Loucy (cell line): ENCODE measurements around the gene SGPL1.

Source experiments
- H2AFZ ChIP-seq: fragments of 200-600 bp; sonication (generic); 2 replicates; pipeline ENCODE4 v1.6.0; 2016; ENCODE audit warnings: antibody characterized with exemption, mild to moderate bottlenecking, low read length, moderate library complexity
- H3F3A ChIP-seq: fragments of 200-600 bp; 2 replicates; pipeline ENCODE4 v1.6.0; 2016; ENCODE audit warnings: antibody characterized with exemption, low read depth, mild to moderate bottlenecking
- H3K27me3 ChIP-seq: fragments of 200-600 bp; sonication (generic); 2 replicates; pipeline ENCODE4 v1.6.1; 2014; ENCODE audit warnings: low read length, mild to moderate bottlenecking; ENCODE audit not compliant: insufficient read depth, poor library complexity, severe bottlenecking
- H3K36me3 ChIP-seq: fragments of 200-600 bp; sonication (generic); 2 replicates; pipeline ENCODE4 v1.6.1; 2016; ENCODE audit warnings: low read length; ENCODE audit not compliant: insufficient read depth
- H3K4me1 ChIP-seq: fragments of 200-600 bp; sonication (generic); 2 replicates; pipeline ENCODE4 v1.5.1; 2014; ENCODE audit warnings: low read length, mild to moderate bottlenecking; ENCODE audit not compliant: insufficient read depth, poor library complexity, severe bottlenecking
- H3K4me2 ChIP-seq: fragments of 200-600 bp; sonication (generic); 2 replicates; pipeline ENCODE4 v1.6.0; 2014; ENCODE audit warnings: antibody characterized with exemption, low read length, low read depth, mild to moderate bottlenecking; ENCODE audit not compliant: poor library complexity, severe bottlenecking
- H3K4me3 ChIP-seq: fragments of 200-600 bp; sonication (generic); 2 replicates; pipeline ENCODE4 v1.5.1; 2014; ENCODE audit warnings: low read length, mild to moderate bottlenecking, mixed read lengths; ENCODE audit not compliant: poor library complexity, severe bottlenecking
- H3K79me2 ChIP-seq: fragments of 200-600 bp; sonication (generic); 2 replicates; pipeline ENCODE4 v1.6.1; 2014; ENCODE audit warnings: low read length; ENCODE audit not compliant: insufficient read depth
- H3K9ac ChIP-seq: fragments of 200-600 bp; sonication (generic); 2 replicates; pipeline ENCODE4 v1.6.0; 2014; ENCODE audit warnings: mild to moderate bottlenecking, low read depth, low read length, moderate library complexity; ENCODE audit not compliant: poor library complexity, severe bottlenecking
- H3K9me2 ChIP-seq: fragments of 200-600 bp; sonication (generic); replicated peaks from 2 replicates; pipeline ENCODE4 v1.6.1; 2016; ENCODE audit warnings: low read depth, low read length, mixed read lengths
- H3K9me3 ChIP-seq: fragments of 200-600 bp; sonication (generic); 2 replicates; pipeline ENCODE4 v1.6.1; 2014; ENCODE audit warnings: mild to moderate bottlenecking, antibody characterized with exemption, low read length, low read depth; ENCODE audit not compliant: insufficient read depth
- H4K20me1 ChIP-seq: fragments of 200-600 bp; sonication (generic); 2 replicates; pipeline ENCODE4 v1.6.0; 2014; ENCODE audit warnings: antibody characterized with exemption, low read length, mild to moderate bottlenecking; ENCODE audit not compliant: insufficient read depth, poor library complexity, severe bottlenecking
- CTCF ChIP-seq: fragments of 200-600 bp; sonication (generic); conservative IDR thresholded peaks from 2 replicates; pipeline ENCODE4 v1.5.1; 2014; ENCODE audit warnings: mild to moderate bottlenecking, antibody characterized with exemption, low read length
- EZH2phosphoT487 ChIP-seq: fragments of 200-600 bp; IDR thresholded peaks from 2 replicates; pipeline ENCODE4 v1.6.1; 2018; ENCODE audit warnings: antibody characterized with exemption, mild to moderate bottlenecking, moderate library complexity, borderline replicate concordance

The SGPL1 gene

GRCh38 chr10:70782086-70782745, 33.5 kb upstream of the SGPL1 start:
- Histone ChIP-seq H3K9me2 (no peaks in the 10 kb centered on the region), H3K9me3 (no peaks in the 10 kb centered on the region), H3K27me3 (no peaks in the 10 kb centered on the region), H3K4me1 (peaks cover 46% of the 10 kb centered on the region), H4K20me1 (no peaks in the 10 kb centered on the region), H3K4me3 (no peak overlapping the region), H3K4me2 (no peak overlapping the region), H3F3A (no peaks in the 10 kb centered on the region), H3K36me3 (no peaks in the 10 kb centered on the region), H3K9ac (no peak overlapping the region), H3K79me2 (no peaks in the 10 kb centered on the region), H2AFZ (no peak overlapping the region)
- TF ChIP-seq CTCF: no peak
- no peak for TF ChIP-seq EZH2phosphoT487

- Histone ChIP-seq H3K4me3 (no peak overlapping the region), H3K79me2 (no peaks in the 10 kb centered on the region), H3K4me1 (peaks cover 48% of the 10 kb centered on the region), H3K9ac (no peak overlapping the region), H3K4me2 (no peak overlapping the region), H3K27me3 (no peaks in the 10 kb centered on the region), H4K20me1 (no peaks in the 10 kb centered on the region), H3K9me2 (no peaks in the 10 kb centered on the region), H3K9me3 (no peaks in the 10 kb centered on the region), H2AFZ (no peak overlapping the region), H3K36me3 (no peaks in the 10 kb centered on the region), H3F3A (no peaks in the 10 kb centered on the region; the same call in 1 of the 2 replicates)
- no peak for TF ChIP-seq CTCF
- no peak for TF ChIP-seq EZH2phosphoT487
These were observed 32.7 kb upstream of the SGPL1 start for GRCh38 chr10:70782746-70783680.

GRCh38 chr10:70784016-70784415, 31.7 kb upstream of the SGPL1 start:
- Histone ChIP-seq H4K20me1 (no peaks in the 10 kb centered on the region), H3K4me2 (no peak overlapping the region), H3K4me1 (peaks cover 48% of the 10 kb centered on the region), H3K27me3 (no peaks in the 10 kb centered on the region), H3K36me3 (no peaks in the 10 kb centered on the region), H3K9ac (no peak overlapping the region), H3K79me2 (no peaks in the 10 kb centered on the region), H3K9me3 (no peaks in the 10 kb centered on the region), H3K9me2 (no peaks in the 10 kb centered on the region), H3K4me3 (no peak overlapping the region), H3F3A (no peaks in the 10 kb centered on the region; the same call in 1 of the 2 replicates), H2AFZ (no peak overlapping the region)
- TF ChIP-seq CTCF: no peak
- no peak for TF ChIP-seq EZH2phosphoT487
